COR-L47 (cell line): ENCODE results near the gene SCN2B.

Experiments
- DNase-seq: peaks from one replicate; lab custom pipeline; 2025; lab: John Stamatoyannopoulos, UW

The SCN2B gene

GRCh38 chr11:118135051-118135795, 41.2 kb downstream of the SCN2B start:
- no peak for DNase-seq

GRCh38 chr11:118133816-118134215, 42.6 kb downstream of the SCN2B start:
- DNase-seq: no peak

GRCh38 chr11:118132385-118133151, 43.9 kb downstream of the SCN2B start:
- DNase-seq: no peak

GRCh38 chr11:118129471-118130172, 46.8 kb downstream of the SCN2B start:
- no peak for DNase-seq

GRCh38 chr11:118128721-118129470, 47.5 kb downstream of the SCN2B start:
- DNase-seq: no peak

- DNase-seq: no peak
Observed at GRCh38 chr11:118128310-118128709, 48.1 kb downstream of the SCN2B start.

GRCh38 chr11:118126082-118126838, 50.2 kb downstream of the SCN2B start:
- no peak for DNase-seq

GRCh38 chr11:118124929-118125535, 51.4 kb downstream of the SCN2B start:
- no peak for DNase-seq

GRCh38 chr11:118120793-118121192, 55.6 kb downstream of the SCN2B start:
- DNase-seq: no peak

GRCh38 chr11:118117790-118118601, 58.4 kb downstream of the SCN2B start:
- no peak for DNase-seq

- no peak for DNase-seq
Observed at GRCh38 chr11:118115048-118115447, 61.4 kb downstream of the SCN2B start.

GRCh38 chr11:118114266-118114665, 62.2 kb downstream of the SCN2B start:
- no peak for DNase-seq

- DNase-seq: no peak
Observed at GRCh38 chr11:118112711-118113430, 63.6 kb downstream of the SCN2B start.
